Stomach (tissue), 4 donors: ENCODE results near the gene CUL4B.

Experiments
- EP300 ChIP-seq: sonication (generic); formaldehyde crosslinking; IDR thresholded peaks from one replicate; pipeline ENCODE4 v1.6.1; 2017; ENCODE audit warnings: antibody characterized with exemption
- TF ChIP-seq, protein P1 (sequence below), 7 experiments: fragments of 450-650 bp in 4 of 7; fragments of 200-600 bp in 3 of 7; sonication (generic) in 3 of 7; IDR thresholded peaks; one replicate each; pipeline ENCODE4 v1.5.1; 2016 to 2019; ENCODE audit warnings: antibody characterized with exemption in 7 of 7, control low read depth in 2 of 7, mild to moderate bottlenecking in 1 of 7

DNA sequence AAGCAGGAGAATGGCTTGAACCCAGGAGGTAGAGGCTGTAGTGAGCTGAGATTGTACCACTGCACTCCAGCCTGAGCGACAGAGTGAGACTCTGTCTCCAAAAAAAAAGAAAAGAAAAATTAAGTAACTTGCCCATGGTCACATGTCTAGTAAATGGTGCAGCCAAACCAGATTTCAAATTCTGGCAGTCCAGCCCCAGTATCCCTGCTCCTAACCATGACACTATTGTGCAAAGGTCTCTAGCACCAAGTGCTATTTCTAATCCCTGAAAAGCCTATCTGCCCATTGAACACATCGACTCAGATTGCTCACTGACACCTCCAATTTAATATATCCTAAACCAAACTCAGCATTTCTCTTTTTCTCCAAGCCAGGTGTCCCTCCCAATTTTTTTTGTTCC, 84.0 kb downstream of the CUL4B start:
- no peak for TF ChIP-seq EP300
- TF ChIP-seq, protein P1, sequence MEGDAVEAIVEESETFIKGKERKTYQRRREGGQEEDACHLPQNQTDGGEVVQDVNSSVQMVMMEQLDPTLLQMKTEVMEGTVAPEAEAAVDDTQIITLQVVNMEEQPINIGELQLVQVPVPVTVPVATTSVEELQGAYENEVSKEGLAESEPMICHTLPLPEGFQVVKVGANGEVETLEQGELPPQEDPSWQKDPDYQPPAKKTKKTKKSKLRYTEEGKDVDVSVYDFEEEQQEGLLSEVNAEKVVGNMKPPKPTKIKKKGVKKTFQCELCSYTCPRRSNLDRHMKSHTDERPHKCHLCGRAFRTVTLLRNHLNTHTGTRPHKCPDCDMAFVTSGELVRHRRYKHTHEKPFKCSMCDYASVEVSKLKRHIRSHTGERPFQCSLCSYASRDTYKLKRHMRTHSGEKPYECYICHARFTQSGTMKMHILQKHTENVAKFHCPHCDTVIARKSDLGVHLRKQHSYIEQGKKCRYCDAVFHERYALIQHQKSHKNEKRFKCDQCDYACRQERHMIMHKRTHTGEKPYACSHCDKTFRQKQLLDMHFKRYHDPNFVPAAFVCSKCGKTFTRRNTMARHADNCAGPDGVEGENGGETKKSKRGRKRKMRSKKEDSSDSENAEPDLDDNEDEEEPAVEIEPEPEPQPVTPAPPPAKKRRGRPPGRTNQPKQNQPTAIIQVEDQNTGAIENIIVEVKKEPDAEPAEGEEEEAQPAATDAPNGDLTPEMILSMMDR (IDR thresholded peaks at IDR 0.05) = no peak
